Activated CD4-positive, alpha-beta T cell treated with anti-CD3 and anti-CD28 coated beads, Interleukin-2, amount 50 U/mL, for 48 hours (primary cell): ENCODE results near the gene MTMR8.

Experiments used
- DNase-seq, 2 experiments: peaks; one replicate each; pipeline ENCODE4 v3.0.0-alpha.2; 2020

The MTMR8 gene

DNA sequence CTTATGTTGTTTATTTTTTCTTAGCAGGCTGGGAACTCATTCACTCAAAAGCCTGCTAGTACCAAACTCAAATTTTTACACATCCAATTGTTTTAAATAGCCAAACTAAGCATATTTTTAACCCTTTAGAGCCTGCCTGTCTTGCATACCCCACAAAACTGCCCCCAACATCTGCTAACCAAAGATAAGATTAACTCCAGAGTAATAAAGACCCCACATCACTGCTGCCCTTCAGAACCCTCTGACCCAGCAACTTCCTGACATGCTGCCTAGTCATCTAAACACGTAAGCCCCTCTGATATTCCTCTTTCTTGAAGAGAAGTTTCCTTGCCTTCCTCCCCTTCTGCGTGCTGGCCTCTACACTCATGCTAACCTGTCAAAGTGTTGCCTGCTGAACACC lies 104.1 kb downstream of the MTMR8 start:
- DNase-seq: no peak

DNA sequence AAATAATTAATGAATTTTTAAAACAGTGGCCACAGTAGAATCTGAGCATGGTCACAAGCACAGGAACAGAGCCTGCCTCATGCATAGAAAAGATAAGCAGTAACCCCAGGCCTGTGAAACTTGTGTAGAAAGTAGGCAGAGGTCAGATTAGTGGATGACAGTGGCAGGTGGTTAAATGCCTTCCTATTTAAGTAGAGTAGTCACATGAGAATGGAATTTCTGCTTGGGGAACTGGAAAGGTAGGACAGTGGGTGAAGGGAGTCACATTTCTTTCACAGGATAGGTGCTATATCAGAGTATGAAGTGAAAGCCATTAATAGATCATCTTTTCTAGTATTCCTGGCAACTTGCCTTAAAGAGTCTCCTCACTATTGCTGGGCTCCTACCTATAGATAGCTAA lies 130.0 kb downstream of the MTMR8 start:
- DNase-seq: no peak

DNA sequence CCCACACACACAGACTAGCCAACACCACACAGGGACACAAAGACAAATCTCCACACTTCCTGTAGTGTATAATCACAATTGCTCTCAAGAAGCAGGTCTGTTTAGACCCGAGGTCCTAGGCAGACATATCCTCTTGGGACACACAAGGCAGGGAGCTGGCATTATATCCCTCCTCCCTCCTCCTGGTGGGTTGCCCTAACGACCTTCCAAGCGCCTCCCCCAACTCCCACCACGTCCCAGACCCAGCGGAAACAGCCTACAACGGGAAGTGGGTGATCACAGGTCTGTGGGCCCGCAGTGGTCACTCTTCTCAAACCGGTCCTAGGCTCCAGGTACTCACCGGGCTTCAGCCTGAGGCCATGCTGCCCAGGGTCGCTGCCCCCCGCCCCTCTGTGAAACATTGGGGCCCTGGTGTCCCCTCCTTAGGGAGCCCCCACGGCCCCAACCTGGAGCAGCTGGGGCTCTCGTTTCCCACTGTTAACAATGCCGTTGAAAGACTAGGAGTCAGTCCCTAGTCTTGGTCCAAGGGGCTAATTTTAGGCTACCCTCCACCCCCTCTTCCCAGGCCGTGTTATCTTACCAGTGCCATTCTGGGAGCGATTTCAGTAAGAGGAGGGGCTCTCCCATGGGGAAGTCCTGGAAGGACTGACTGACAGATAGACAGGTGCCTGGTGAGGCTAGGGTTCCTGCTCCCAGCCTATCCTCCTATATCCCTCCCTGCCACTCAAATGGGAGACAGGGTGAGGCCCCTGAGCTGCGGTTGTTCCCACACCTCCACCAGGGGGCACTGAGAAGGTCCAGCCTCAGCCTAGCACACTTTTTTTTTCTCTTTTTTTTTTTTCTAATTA lies 164.9 kb downstream of the MTMR8 start, which contains the start of gene ASB12:
Gene ASB12 (minus strand): TSS at position 485 of the 848 bp plus-strand sequence. CDS start 4,957 bp downstream, outside the sequence.
- DNase-seq: no peak

DNA sequence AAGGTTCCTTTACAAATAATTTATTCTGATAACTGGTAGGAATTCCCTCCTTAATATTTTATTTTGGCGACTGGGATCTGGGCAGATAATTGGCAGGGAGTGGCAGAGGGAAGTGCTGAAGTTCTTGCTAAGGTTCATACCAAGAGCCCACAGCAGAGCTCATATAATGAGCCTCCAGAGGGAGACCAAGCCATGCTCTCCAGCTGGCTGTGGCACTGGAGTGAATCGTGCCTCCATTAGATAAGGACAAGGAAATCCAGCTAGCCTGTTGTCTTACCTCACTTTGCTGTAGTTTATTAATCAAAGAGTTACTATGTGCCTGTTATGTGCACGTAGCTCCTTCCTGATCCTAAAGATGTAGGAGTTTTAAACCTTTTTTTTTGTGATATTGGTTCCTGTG lies 166.1 kb downstream of the MTMR8 start:
- no peak for DNase-seq
